Measurements from ENCODE around the gene SPTA1.

The SPTA1 gene

GRCh38 chr1:158681606-158682005 lies 4.9 kb downstream of the SPTA1 start:
- no peak for DNase-seq

DNA sequence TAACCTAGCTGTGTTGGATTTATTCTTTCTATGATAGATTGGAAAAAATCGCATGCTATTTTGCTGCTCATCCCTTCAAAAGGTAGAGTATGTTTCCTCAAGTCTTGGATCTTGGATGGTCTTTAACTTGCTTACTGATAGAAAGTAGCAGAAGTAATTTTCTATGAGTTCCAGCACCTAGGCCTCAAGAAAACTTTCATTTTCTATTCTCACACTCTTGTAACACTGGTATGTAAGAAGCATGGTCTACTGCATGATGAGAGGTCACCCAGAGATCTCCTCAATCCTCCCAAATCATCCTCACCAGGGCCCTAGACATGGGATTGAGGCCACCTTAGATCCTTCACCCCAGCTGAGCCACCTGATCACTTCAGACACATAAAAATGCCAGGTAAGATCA lies 7.2 kb downstream of the SPTA1 start:
- no peak for DNase-seq

GRCh38 chr1:158675563-158676323 lies 10.8 kb downstream of the SPTA1 start:
- DNase-seq, result no peak

DNA sequence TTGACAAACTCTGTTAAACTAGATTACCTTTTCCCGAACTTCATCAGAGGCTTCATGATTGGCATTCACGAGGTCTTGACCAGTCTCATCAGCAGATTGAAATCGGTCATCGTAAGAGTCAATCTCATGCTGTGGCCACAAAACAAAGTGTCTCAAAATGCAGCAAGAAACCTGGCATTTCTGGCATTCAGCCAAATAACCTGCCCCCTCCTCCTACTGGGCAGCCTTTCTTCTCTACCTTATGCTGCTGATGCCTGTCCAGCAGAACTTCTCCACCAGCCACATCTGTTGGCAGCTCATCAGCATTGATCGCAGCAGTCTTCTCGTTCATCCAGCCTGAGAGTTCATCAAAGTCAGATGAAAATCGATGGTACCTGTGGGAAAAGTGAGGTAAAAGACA lies 12.2 kb downstream of the SPTA1 start:
- no peak for DNase-seq

DNA sequence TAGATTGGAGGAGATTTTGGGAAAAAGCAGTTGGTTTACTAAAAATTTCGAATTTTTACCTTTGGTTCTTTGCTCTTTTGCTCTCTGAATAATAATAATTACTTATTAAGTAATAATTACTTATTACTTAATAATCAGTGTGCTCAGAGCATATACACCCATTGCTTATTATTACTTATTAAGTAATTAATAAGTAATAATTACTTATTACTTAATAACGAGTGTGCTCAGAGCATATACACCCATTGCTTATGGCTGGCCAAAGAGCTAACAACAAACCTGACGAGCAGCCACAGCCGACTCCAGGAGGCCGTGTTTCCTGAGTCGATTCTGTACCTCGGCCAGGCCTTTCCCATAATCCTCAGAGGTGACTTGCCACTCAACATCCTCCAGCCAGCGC lies 20.5 kb downstream of the SPTA1 start:
- DNase-seq, result no peak

GRCh38 chr1:158654571-158654970 lies 31.9 kb downstream of the SPTA1 start:
- DNase-seq, result no peak

GRCh38 chr1:158654086-158654485 lies 32.4 kb downstream of the SPTA1 start:
- no peak for DNase-seq

GRCh38 chr1:158652721-158653334 lies 33.7 kb downstream of the SPTA1 start:
- DNase-seq, result no peak

DNA sequence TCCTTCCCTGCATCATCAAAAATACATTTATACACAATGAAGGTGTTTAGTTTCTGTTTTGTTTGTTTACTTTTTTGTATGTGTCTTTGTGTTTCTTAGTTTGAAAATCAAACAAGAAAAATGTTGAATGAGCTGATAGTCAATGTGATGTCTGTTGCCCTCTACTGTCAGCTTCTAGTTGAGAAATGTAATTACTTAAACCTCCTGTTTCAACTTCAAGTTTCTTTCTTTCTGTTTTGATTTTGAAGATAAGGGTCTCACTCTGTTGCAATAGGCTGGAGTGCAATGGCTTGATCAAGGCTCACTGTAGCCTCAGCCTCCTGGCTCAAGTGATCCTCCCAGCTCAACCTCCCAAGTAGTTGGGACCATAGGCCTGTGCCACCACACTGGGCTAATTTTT lies 37.5 kb downstream of the SPTA1 start:
- DNase-seq, result no peak

GRCh38 chr1:158646465-158646864 lies 40.0 kb downstream of the SPTA1 start:
- DNase-seq, result no peak

DNA sequence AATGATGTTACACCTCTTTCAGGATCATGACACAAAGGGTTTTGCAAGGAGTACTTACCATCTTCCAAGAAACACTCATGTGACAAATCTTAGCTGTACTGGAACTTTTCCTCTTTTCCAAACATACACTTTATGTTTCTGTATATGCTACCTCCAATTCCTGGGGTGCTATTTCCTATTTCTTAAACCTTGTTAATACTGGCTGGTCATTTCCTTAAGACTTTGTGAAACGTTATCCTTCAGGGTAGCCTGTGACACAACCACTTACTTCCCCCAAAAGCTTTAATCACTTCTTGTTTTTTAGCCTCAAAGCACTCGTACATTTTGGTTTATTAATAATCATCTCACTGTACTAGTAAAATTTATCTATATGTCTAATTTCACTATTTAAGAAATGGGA lies 42.1 kb downstream of the SPTA1 start:
- no peak for DNase-seq

- DNase-seq, result no peak
Measured at GRCh38 chr1:158638904-158639303, 47.6 kb downstream of the SPTA1 start.

GRCh38 chr1:158638146-158638545 lies 48.4 kb downstream of the SPTA1 start:
- no peak for DNase-seq

- no peak for DNase-seq
Measured at GRCh38 chr1:158613764-158614163, 72.8 kb downstream of the SPTA1 start.

DNA sequence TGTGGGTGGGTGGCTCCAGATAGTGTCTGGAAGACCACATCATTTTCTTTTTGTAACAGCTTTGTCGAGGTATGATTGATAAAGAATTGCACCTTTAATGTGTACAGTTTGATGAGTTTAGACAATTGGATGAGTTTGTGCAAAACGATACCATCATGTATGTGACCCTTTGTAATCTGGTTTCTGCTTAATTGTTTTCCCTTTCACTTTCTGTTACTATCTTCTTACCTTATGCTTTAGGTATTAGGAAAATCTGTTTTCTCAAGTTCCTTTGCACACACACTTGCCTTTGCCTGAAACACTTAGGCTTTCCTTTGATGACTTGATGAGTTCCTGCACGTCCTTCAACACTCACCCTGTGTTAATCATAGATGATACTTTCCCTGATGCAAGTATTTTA lies 74.6 kb downstream of the SPTA1 start:
- DNase-seq, result no peak

- DNase-seq, result no peak
Measured at GRCh38 chr1:158607296-158607695, 79.2 kb downstream of the SPTA1 start.

GRCh38 chr1:158604968-158605367 lies 81.5 kb downstream of the SPTA1 start, which contains the start of gene OR10Z1:
Gene OR10Z1, plus strand, starts transcription at chr1:158605268. Its CDS starts 1,171 bp downstream, at chr1:158606439.
- DNase-seq, result no peak

GRCh38 chr1:158600735-158601134 lies 85.8 kb downstream of the SPTA1 start:
- no peak for DNase-seq

- DNase-seq, result no peak
Measured at GRCh38 chr1:158586942-158587341, 99.6 kb downstream of the SPTA1 start.

- DNase-seq, result no peak
Measured at GRCh38 chr1:158583962-158584361, 102.6 kb downstream of the SPTA1 start.

- no peak for DNase-seq
Measured at GRCh38 chr1:158579733-158580132, 106.8 kb downstream of the SPTA1 start, which contains the start of gene OR10X1. Gene OR10X1, minus strand, starts transcription at chr1:158579899. Its CDS starts 0 bp downstream, at chr1:158579899.

GRCh38 chr1:158577561-158577960 lies 109.0 kb downstream of the SPTA1 start:
- DNase-seq, result no peak

DNA sequence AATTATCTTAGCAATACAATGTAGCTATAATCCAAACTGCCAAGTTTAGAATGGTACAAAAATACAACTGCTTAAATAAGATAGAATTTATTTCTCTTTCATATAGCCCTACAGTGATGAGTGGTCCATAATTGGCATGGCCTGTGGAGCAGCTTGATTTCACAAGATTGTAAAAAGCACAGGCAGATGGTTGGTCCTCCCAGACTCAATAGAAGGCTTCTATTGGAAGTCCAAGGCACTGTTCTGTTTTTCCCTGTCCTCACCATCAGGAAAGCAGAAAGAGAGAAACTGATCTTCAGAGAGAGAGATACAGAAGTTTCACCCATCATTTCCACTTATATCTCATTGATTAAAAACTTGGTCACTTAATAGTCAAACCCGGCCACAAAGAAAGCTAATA lies 114.3 kb downstream of the SPTA1 start:
- DNase-seq, result no peak

DNA sequence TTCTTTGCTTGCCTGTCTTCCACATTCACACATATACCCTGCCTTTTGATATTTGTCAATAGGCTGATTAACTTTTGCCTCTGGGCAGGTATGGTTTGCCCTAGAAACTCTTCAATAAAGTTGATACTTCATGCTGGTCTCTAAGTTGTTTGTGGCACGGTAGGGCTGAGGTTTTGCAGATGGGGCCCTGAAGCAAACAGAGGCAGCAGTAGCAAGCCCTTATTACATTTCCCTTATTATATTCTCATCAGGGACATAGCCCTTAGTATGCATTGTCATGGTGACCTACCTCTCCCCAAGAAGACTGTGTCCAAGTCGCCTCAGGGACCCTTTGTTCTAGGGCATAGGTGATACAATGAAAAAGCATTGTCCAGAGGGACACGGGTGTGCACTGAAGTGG lies 116.0 kb downstream of the SPTA1 start, which contains the start of gene OR6P1:
OR6P1 (minus strand) TSS at position 101 of the 400 bp plus-strand sequence. CDS start 6,976 bp downstream, outside the sequence.
- DNase-seq, result no peak

Measured in effector CD4-positive, alpha-beta T cell (primary cell).